Erythroblast (primary cell): ENCODE results near the gene SLIT1.
A peak's percentile ranks its signal among the peaks of the same experiment; 100 is the strongest.
"Not testable (repeated sequence)": the region's sequence is repeated elsewhere in the genome, so short reads cannot be mapped to it uniquely, and the experiment has no call there.

Experiments
- DNase-seq, 2 experiments: peaks; one replicate each; lab custom pipeline; 2025; lab: John Stamatoyannopoulos, UW
- GATA1 ChIP-seq: IDR thresholded peaks from 2 replicates; pipeline ENCODE4 v1.6.1; 2011; ENCODE audit warnings: low read depth, mild to moderate bottlenecking, control low read depth, low read length, moderate library complexity
- POLR2A ChIP-seq: IDR thresholded peaks from 2 replicates; pipeline ENCODE4 v1.6.1; 2011; ENCODE audit warnings: mild to moderate bottlenecking, low read length

The SLIT1 gene

DNA sequence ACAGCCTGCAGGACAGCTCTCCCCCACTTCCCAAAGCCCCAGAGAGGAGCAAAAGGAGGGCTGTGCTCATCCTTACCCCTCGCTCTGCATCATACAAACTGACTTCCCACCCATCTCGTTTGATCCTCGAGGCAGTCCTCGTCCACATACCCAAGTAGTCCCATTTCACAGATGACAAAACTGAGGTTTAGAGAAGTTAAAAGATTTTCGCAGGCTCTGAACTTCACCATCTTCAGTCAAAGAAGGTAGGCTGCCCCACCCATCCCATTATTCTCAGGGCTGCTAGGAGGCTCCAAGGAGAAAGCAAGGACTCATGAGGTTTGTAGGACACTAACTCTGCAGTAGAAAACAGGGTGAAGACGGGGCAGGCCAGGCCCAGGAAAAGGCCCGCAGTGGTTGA lies 147.1 kb downstream of the SLIT1 start:
- DNase-seq = no peak
- TF ChIP-seq GATA1 (no peak), POLR2A (no peak)

DNA sequence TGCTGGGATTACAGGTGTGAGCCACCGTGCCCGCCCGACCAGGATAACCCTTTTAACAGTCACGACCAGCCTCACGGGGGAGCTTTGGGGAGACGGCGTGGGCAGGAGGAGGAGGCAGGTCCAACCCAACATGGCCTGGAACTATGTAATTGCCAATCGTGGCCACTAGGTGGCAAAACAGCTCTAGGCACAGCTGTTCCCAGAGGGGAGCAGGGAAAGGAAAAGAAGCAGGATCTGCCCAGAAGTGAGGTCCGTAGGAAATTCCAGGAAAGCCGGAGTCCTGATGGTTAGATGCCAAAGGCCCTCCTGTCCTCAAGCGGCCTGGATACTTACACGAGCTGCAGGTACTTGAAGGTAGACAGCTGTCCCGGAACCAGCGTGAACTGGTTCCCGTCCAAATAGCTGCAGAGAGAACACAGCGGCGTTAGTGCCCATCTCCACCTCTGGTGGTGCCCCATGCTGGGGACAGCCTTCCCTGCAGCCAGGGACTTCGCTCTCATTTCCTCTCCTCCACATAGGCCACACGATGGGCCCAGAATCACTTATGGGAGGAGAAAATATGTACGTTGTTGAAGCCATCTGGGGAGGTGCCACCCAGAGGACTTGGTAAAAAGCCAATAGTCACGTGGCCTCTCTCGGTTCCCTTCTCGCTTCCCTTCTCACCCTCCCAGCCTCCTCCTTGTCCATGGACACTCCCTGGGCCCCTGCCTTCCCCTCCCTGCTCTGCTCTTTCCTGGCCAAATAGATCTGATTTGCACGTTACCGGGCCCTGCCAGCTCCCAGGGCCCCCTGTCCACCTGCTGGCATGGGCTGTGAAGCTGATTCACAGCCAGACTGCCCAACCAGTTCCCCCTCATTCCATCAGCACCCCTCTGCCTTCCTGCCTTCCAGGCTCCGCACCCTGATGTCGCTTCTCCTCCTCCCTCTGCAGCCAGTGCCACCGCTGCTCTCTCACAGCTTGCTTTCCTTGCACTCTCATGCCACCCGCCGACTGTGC lies 148.1 kb downstream of the SLIT1 start:
- DNase-seq = peak; percentile 70 to 81
- TF ChIP-seq GATA1 = no peak
- no peak for TF ChIP-seq POLR2A

DNA sequence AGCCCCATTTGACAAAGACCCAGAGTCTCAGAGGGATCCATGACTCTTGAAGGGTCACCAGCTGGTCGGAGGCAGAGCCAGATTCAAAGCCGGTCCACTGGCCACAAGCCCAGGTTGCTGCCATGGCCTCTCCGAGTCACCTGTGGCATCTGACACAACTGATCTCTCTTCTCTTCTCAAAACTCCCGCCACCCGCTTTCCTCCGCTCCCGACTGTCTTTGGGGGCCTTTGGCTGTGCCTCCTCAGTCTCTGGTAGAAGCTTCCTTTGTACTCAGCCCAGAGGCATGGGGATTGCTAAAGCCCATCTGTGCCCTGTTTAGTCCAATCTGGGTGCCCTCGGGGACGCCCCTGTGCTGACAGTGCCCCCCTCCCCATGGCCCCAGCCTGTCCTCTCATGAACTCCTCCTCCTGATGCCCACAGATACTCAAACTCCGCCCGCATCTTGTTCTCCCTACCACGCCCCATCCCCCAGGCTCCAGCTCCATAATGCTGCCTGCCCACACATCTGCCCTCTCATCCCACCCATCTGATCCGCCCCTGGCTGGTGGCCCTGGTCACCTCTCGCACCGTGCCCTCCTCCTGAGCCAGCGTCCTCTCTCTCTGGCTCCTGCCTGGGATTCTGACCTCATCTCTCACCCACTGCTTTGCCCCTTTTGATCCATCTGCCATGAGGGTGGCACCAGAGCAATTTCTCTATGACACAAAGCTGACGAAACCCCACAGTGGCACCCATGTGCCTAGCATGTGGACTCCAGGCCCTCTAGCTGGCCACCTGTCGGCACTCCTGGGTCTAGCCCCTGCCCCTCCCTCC lies 150.6 kb downstream of the SLIT1 start:
- DNase-seq = no peak
- TF ChIP-seq GATA1 = no peak
- no peak for TF ChIP-seq POLR2A

DNA sequence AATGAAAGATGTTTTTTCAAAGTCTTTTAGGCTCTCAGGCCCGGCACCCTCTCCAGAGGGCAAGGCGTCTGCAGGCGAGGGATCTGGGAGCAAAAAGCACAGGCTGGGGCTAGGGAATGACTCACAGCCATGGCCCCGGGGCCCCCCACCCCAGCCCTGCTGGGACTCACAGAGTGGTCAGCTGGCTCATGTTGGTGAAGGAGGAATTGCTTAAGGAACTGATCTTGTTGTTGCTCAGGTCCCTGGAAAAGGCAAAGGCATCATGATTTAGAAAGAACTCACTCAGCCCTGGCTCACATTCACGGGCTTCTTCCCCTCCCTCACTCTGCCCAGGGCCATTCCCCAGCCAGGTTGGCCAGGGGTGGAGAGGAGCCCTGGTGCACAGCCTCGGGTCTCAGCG lies 151.5 kb downstream of the SLIT1 start:
- no peak for TF ChIP-seq GATA1
- DNase-seq = no peak

DNA sequence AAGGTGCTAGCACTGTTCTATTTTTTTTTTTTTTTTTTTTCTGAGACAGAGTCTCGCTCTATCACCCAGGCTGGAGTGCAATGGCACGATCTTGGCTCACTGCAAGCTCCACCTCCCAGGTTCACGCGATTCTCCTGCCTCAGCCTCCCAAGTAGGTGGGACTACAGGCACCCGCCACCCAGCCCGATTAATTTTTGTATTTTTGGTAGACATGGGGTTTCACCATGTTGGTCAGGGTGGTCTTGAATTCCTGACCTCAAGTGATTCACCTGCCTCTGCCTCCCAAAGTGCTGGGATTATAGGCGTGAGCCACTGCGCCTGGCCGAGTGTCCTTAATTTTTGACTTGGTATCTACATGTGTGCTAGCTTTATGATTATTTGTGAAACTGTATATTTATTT lies 151.9 kb downstream of the SLIT1 start:
- DNase-seq = not testable (repeated sequence)

DNA sequence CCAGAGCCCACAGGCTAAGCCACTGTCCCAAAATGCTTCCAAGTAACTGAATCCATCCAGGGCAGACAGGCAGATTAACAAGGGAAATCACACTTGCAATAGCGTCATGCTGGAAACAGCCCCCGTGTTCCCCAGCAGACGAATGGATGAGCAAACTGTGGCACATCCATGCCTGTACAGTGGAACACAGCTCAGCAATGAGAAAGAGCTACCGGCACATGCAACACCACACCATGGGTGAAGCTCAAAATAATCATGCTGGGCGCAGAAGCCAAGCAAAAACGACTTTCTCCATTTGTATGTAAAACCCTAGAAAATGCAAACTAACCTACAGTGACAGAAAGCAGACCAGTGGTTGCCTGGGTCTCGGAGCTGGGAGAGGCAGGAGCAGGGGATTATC lies 153.1 kb downstream of the SLIT1 start:
- TF ChIP-seq GATA1 (no peak), POLR2A (no peak)
- no peak for DNase-seq

DNA sequence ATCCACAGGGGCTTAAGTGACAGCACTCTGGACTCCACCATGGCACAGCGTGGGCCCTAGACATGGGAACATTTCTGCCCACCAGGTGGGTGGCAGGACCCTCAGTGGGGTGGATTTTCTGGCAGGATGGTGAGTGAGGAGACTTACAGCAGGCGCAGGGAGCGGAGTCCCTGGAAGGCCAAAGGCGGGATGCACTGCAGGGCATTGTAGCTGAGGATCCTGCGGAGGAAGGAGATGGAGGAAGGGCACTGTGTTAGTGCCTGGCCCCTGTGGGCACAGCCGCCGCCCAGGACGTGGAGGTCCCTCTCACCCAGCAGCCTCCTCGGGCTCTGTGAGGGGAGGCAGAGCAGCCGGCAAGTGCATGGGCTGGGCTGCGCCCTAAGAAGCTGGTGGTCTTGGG lies 154.3 kb downstream of the SLIT1 start:
- TF ChIP-seq POLR2A = no peak
- no peak for DNase-seq

DNA sequence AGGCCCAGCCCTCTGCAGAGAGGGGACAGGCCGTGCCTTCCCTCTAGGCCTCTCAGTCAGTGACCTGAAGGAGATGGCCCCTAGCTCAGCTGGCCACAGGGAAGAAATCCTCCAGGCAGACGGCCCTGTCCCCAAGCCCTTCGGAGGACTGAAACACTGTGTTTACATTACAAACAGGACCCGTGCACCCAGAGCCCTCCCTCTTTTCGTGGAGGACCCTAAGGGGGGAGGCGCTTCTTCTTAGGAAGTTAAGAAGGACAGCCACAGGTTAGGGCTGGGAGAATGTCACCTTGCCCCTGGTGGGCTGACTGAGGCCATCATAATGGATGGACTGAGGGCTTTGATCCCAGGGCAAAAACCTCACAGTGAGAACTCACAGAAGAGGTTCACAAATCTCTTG lies 154.9 kb downstream of the SLIT1 start:
- TF ChIP-seq POLR2A (no peak), GATA1 (no peak)
- no peak for DNase-seq

DNA sequence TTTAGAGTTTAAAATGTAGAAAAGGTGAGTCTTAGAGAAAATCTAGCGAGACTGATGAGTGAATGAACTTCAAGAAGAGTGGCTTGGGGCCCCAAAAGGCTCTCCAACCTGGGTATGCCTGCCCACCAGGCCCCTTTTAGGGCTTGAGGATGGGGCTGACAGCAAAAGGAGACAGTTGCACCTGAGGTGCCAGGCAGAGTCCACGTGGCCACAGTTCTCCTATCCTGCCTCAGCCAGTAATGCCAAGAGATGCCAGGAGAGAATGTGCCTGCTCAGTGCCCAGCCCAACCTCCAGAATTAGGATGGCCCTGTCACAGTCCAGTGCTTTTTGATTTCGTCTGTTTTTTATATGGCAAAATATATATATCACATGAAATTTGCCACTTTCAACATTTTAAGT lies 156.5 kb downstream of the SLIT1 start:
- no peak for TF ChIP-seq GATA1
- TF ChIP-seq POLR2A = no peak
- no peak for DNase-seq

DNA sequence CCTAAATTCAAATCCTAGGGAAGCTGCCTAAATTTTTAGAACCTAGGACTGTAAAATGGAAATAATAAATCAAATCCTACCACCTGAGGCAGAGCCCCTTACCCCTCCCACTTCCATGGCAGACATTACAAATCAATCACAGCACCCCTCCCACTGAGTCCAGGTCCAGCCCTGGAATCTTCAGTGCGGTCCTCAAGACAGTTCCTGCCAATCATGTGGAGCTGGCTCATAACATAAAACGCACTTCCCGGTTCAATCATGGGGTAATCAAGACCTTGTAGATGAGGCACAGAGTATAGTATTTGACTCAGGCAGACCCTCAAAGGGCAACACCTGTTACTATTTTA lies 157.0 kb downstream of the SLIT1 start:
- DNase-seq = no peak
- TF ChIP-seq POLR2A (no peak), GATA1 (no peak)

DNA sequence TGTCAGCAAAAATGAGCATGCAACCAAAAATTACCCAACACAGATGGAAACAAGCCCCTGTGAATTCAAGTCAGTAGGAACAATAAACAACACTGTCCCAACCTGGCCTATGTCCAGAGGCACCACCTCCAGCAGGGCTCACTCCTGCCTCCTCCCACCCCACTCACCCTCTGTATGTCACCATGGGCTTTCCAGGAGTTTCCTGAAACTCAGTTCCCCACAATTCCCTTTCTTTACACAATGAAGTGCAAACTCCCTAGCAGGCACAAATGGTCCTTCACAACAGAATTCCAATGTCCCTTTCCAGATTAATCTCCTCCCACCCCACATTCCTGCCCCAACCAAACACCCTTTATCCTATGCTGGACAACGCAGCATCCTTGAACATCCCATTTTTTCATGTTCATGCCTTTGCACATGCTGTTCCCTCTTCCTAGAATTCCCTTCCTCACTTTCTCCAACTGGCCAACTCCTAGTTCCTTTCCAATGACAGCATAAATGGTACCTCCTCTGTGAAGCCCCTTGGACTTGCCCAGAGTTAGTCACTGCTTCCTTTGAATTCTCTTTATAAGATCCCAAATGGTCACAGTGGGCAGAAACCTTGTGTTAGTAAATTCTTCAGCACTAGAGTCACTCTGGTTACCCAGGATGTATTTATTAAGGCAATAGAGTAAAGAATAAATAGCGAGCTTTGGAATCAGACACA lies 157.5 kb downstream of the SLIT1 start:
- no peak for TF ChIP-seq GATA1
- no peak for TF ChIP-seq POLR2A
- DNase-seq = no peak

DNA sequence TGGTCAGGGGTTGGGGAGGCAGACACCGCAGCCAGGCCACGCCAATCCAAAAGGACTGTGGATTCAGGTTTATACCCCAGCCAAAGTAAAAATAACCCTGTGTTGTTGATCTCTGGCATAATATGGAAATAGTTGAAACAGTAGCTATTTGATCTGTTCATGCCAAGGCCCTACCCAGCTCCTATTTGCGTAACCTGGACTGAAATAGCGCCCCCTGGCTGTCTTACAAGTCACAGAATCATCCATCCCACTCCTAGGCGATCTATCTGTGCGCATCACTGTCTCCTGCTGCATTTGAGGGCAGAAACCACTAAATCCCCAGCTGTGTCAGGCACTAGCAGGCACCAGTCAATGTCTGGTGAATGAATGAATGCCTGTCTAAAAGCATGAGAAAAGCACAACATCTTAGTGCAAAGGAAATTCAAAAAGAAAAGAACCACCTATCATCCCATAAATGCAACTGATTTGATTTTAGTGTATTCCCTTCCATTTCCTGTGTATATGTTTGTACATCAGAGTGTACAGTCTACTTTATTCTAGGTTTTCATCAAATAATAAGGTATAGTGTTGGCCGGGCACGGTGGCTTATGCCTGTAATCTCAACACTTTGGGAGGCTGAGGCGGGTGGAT lies 160.0 kb downstream of the SLIT1 start:
- TF ChIP-seq POLR2A (no peak), GATA1 (no peak)
- DNase-seq = peak; percentile 76 to 87
